OCI-LY7 (cell line): ENCODE data around the gene SPEM1. TPM values are rescaled to one million over a fixed set of nuclear protein-coding genes. Genes with fewer than 3 reads are reported as not detected.

ENCODE experiments used
- BruUV-seq: library from RNA; stranded (reverse); fragments of 400-500 nt; replicated peaks from 2 replicates; lab custom pipeline; 2021; lab: Mats Ljungman, UMichigan
- CTCF ChIA-PET: fragments of 300-600 bp; sonication (Branson Sonifier 250); formaldehyde crosslinking; loops from one replicate; lab custom pipeline; 2022; ENCODE audit warnings: antibody characterized with exemption; ENCODE audit not compliant: unreplicated experiment; lab: Charles Lee
- POLR2A ChIA-PET: fragments of 300-600 bp; sonication (Branson Sonifier 250); formaldehyde crosslinking; loops from one replicate; lab custom pipeline; 2022; ENCODE audit warnings: antibody characterized with exemption; lab: Charles Lee
- DNase-seq: peaks from one replicate; pipeline ENCODE4 v3.0.0-alpha.2; 2015; ENCODE audit warnings: low spot score
- H2AFZ ChIP-seq: fragments of 200-600 bp; sonication (generic), shearing (Covaris generic); 2 replicates; pipeline ENCODE4 v1.6.1; 2014; ENCODE audit warnings: mild to moderate bottlenecking, antibody characterized with exemption, low read length, moderate library complexity
- H3K27ac ChIP-seq: fragments of 200-600 bp; sonication (generic); 2 replicates; pipeline ENCODE4 v1.5.1; 2014; ENCODE audit warnings: mixed run types, low read depth, mild to moderate bottlenecking, moderate library complexity, low read length, inconsistent platforms; ENCODE audit not compliant: poor library complexity, severe bottlenecking
- H3K36me3 ChIP-seq: fragments of 200-600 bp; sonication (generic); 2 replicates; pipeline ENCODE4 v1.6.1; 2014; ENCODE audit warnings: mild to moderate bottlenecking, antibody characterized with exemption, low read length, moderate library complexity, mixed read lengths; ENCODE audit not compliant: insufficient read depth
- H3K4me1 ChIP-seq: fragments of 200-600 bp; sonication (generic); 2 replicates; pipeline ENCODE4 v1.5.1; 2014; ENCODE audit warnings: mild to moderate bottlenecking, low read length; ENCODE audit not compliant: insufficient read depth, poor library complexity, severe bottlenecking
- H3K4me2 ChIP-seq: fragments of 200-600 bp; sonication (generic); 2 replicates; pipeline ENCODE4 v1.6.1; 2014; ENCODE audit warnings: mild to moderate bottlenecking, low read length
- H3K4me3 ChIP-seq: fragments of 200-600 bp; sonication (generic); 2 replicates; pipeline ENCODE4 v1.5.1; 2014; ENCODE audit warnings: mild to moderate bottlenecking, low read depth, low read length; ENCODE audit not compliant: poor library complexity, severe bottlenecking
- H3K79me2 ChIP-seq: fragments of 200-600 bp; sonication (generic); 2 replicates; pipeline ENCODE4 v1.6.1; 2016; ENCODE audit warnings: low read depth, mild to moderate bottlenecking, low read length, moderate library complexity, mixed read lengths; ENCODE audit not compliant: insufficient read depth
- H3K9me2 ChIP-seq: fragments of 200-600 bp; sonication (generic); 2 replicates; pipeline ENCODE4 v1.6.1; 2016; ENCODE audit warnings: mild to moderate bottlenecking, low read length, mixed read lengths; ENCODE audit not compliant: insufficient read depth
- H3K9me3 ChIP-seq: fragments of 200-600 bp; sonication (generic); 2 replicates; pipeline ENCODE4 v1.6.1; 2014; ENCODE audit warnings: mild to moderate bottlenecking, mixed run types, low read length, mixed read lengths
- H4K20me1 ChIP-seq: fragments of 200-600 bp; sonication (generic); 2 replicates; pipeline ENCODE4 v1.6.1; 2014; ENCODE audit warnings: mild to moderate bottlenecking, antibody characterized with exemption, low read length, moderate library complexity, mixed read lengths; ENCODE audit not compliant: insufficient read depth
- EZH2phosphoT487 ChIP-seq: fragments of 200-600 bp; sonication (generic); IDR thresholded peaks from 2 replicates; pipeline ENCODE4 v1.6.1; 2018; ENCODE audit warnings: low read depth, borderline replicate concordance, mild to moderate bottlenecking, mixed run types, antibody characterized with exemption, low read length, moderate library complexity, mixed read lengths
- intact Hi-C: fragments of 100-400 bp; cut with micrococcal nuclease; formaldehyde crosslinking; loops from one replicate; pipeline ENCODE4 v1.10.0; 2022; ENCODE audit not compliant: unreplicated experiment
- total RNA-seq, 2 experiments: library from RNA; depleted of rRNA in 1 of 2; stranded (reverse); fragments of >200 nt in 1 of 2; shearing (Covaris generic) in 1 of 2; gene quantifications; 2 replicates each; pipeline ENCODE4 v1.2.3, GENCODE V29; 2014 to 2022
- TF ChIP-seq, protein P1 (sequence below): fragments of 200-600 bp; sonication (generic); conservative IDR thresholded peaks from 2 replicates; pipeline ENCODE4 v1.5.1; 2014; ENCODE audit warnings: mild to moderate bottlenecking, antibody characterized with exemption, low read length, moderate library complexity, mixed read lengths

Gene SPEM1
- total RNA-seq, 2 experiments from 2014 or later, result not detected

GRCh38 chr17:7435676-7436555 lies 15.8 kb downstream of the SPEM1 start:
- H3K79me2 ChIP-seq, result peaks cover 4% of the 10 kb centered on the region; the same call in 1 of the 2 replicates
- no peak for TF ChIP-seq EZH2phosphoT487
- TF ChIP-seq, protein P1, sequence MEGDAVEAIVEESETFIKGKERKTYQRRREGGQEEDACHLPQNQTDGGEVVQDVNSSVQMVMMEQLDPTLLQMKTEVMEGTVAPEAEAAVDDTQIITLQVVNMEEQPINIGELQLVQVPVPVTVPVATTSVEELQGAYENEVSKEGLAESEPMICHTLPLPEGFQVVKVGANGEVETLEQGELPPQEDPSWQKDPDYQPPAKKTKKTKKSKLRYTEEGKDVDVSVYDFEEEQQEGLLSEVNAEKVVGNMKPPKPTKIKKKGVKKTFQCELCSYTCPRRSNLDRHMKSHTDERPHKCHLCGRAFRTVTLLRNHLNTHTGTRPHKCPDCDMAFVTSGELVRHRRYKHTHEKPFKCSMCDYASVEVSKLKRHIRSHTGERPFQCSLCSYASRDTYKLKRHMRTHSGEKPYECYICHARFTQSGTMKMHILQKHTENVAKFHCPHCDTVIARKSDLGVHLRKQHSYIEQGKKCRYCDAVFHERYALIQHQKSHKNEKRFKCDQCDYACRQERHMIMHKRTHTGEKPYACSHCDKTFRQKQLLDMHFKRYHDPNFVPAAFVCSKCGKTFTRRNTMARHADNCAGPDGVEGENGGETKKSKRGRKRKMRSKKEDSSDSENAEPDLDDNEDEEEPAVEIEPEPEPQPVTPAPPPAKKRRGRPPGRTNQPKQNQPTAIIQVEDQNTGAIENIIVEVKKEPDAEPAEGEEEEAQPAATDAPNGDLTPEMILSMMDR, result peak; percentile 78
- H3K4me3 ChIP-seq, result peak overlapping the region; percentile 76
- peak overlapping the region; percentile 99 for H3K4me2 ChIP-seq
- peak overlapping the region; percentile 61; the same call in 1 of the 2 replicates for H2AFZ ChIP-seq
- no peaks in the 10 kb centered on the region for H3K36me3 ChIP-seq
- H3K27ac ChIP-seq, result peak overlapping the region; percentile 77
- no peaks in the 10 kb centered on the region for H4K20me1 ChIP-seq
- H3K9me2 ChIP-seq, result no peaks in the 10 kb centered on the region
- intact Hi-C loops, result loop anchor here (1.0 to 5.0 kb wide), 4 partner anchors 155 to 399 kb away; partner anchors contain the start of genes ELP5, SLC16A13, SLC2A4 and WRAP53
- CTCF ChIA-PET, result interaction anchor here (1.0 to 1.9 kb wide), 8 partner anchors 19 to 125 kb away, joined by 3 to 18 read pairs (median 4); partner anchors contain the start of genes TMEM256 and TMEM95
- BruUV-seq, result TSS peak; percentile 84
- H3K4me1 ChIP-seq, result peaks cover 39% of the 10 kb centered on the region
- DNase-seq, result peak; percentile 83
- POLR2A ChIA-PET, result interaction anchor here (0.5 to 2.5 kb wide), 8 partner anchors 8 to 125 kb away, joined by 3 to 8 read pairs (median 4); partner anchors contain the start of genes ACAP1 and TMEM256
- H3K9me3 ChIP-seq, result no peaks in the 10 kb centered on the region

GRCh38 chr17:7436556-7437368 lies 16.6 kb downstream of the SPEM1 start:
- Histone ChIP-seq H3K79me2 (peaks cover 4% of the 10 kb centered on the region; the same call in 1 of the 2 replicates), H3K36me3 (no peaks in the 10 kb centered on the region), H3K4me3 (peak overlapping the region; percentile 76), H3K4me2 (peak overlapping the region; percentile 99), H3K4me1 (peaks cover 40% of the 10 kb centered on the region), H3K27ac (peak overlapping the region; percentile 77), H4K20me1 (no peaks in the 10 kb centered on the region), H2AFZ (peak overlapping the region; percentile 61; the same call in 1 of the 2 replicates), H3K9me3 (no peaks in the 10 kb centered on the region), H3K9me2 (no peaks in the 10 kb centered on the region)
- DNase-seq, result peak; percentile 91
- BruUV-seq, result no TSS peak
- ChIA-PET CTCF (interaction anchor here (0.6 to 1.9 kb wide), 6 partner anchors 18 to 124 kb away, joined by 3 to 18 read pairs (median 6); partner anchors contain the start of genes TMEM256 and TMEM95), POLR2A (interaction anchor here (0.5 to 2.5 kb wide), 3 partner anchors 12 to 174 kb away, joined by 3 to 8 read pairs (median 6); partner anchors contain the start of gene TMEM256)
- TF ChIP-seq, protein P1, result peak; percentile 88
- no peak for TF ChIP-seq EZH2phosphoT487
- intact Hi-C loops, result loop anchor here (1.0 to 5.0 kb wide), 5 partner anchors 48 to 399 kb away; partner anchors contain the start of genes POLR2A, SENP3, SLC16A13 and WRAP53
